ENCODE results near the gene FHOD1.

The FHOD1 gene

GRCh38 chr16:67247192-67248072 lies at the start of gene FHOD1:
Gene FHOD1, minus strand, starts transcription at chr16:67247481. Its CDS starts 71 bp downstream, at chr16:67247410.
- peak; percentile 96 for DNase-seq

- no peak for DNase-seq
Observed at GRCh38 chr16:67296420-67296819, 49.1 kb upstream of the FHOD1 start.

GRCh38 chr16:67294938-67295361 lies 47.7 kb upstream of the FHOD1 start:
- DNase-seq, result no peak

- no peak for DNase-seq
Observed at GRCh38 chr16:67294171-67294757, 47.0 kb upstream of the FHOD1 start.

- no peak for DNase-seq
Observed at GRCh38 chr16:67291461-67291860, 44.2 kb upstream of the FHOD1 start.

- no peak for DNase-seq
Observed at GRCh38 chr16:67287960-67288359, 40.7 kb upstream of the FHOD1 start.

- no peak for DNase-seq
Observed at GRCh38 chr16:67286441-67287235, 39.4 kb upstream of the FHOD1 start.

- DNase-seq, result no peak
Observed at GRCh38 chr16:67284699-67285646, 37.7 kb upstream of the FHOD1 start.

- no peak for DNase-seq
Observed at GRCh38 chr16:67283826-67284555, 36.7 kb upstream of the FHOD1 start.

- no peak for DNase-seq
Observed at GRCh38 chr16:67283039-67283825, 36.0 kb upstream of the FHOD1 start.

GRCh38 chr16:67282447-67282805 lies 35.1 kb upstream of the FHOD1 start:
- no peak for DNase-seq

- no peak for DNase-seq
Observed at GRCh38 chr16:67281536-67282446, 34.5 kb upstream of the FHOD1 start.

- no peak for DNase-seq
Observed at GRCh38 chr16:67280090-67281015, 33.1 kb upstream of the FHOD1 start.

GRCh38 chr16:67279296-67280089 lies 32.2 kb upstream of the FHOD1 start, which contains the start of gene PLEKHG4:
Gene PLEKHG4, plus strand, starts transcription at chr16:67279532. Its CDS starts 513 bp downstream, at chr16:67280045.
- peak; percentile 86 to 88 for DNase-seq

GRCh38 chr16:67278773-67279295 lies 31.6 kb upstream of the FHOD1 start:
- DNase-seq, result peak; percentile 18 to 44

GRCh38 chr16:67277999-67278772 lies 30.9 kb upstream of the FHOD1 start:
- DNase-seq, result no peak

Measured in CD4-positive, alpha-beta T cell treated with Interleukin-1 beta for 1 hour (primary cell).